ENCODE results near the gene EXTL1. TPM values are rescaled to one million over a fixed set of nuclear protein-coding genes. Genes with fewer than 3 reads are reported as not detected.

Gene EXTL1
- total RNA-seq, 1 experiment from 2014 or later: 1.0 TPM

DNA sequence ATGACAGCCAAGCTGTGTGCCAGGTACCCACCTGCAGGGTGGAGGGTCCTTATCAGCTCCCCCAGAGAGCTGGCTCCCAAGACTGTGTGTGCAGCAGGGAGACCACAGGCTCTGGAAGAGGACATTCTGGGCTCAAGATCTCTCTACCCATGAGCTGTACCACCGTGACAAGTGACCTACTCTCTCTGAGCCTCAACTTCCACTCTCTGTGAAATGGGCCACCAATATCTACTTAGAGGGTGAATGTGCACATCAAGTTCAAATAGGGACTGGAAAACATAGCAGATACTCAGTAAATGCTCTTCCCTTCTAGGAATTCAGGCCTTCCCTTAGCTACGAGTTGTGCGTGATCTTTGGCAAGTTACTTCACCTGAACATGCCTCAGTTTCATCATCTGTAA, 22.8 kb downstream of the EXTL1 start:
- Histone ChIP-seq H3K27me3 (ENCODE audit: insufficient read depth, low read length) (peaks cover 48% of the 10 kb centered on the region), H2BK12ac (ENCODE audit: insufficient read length, low read depth, low read length) (no peak overlapping the region), H3K23me2 (ENCODE audit: insufficient read length, low read depth, low read length, poor library complexity, severe bottlenecking) (peaks cover 10% of the 10 kb centered on the region), H4K91ac (ENCODE audit: insufficient read length, low read depth, low read length) (no peak overlapping the region), H2AFZ (ENCODE audit: low read length) (no peak overlapping the region), H3K4ac (ENCODE audit: low read depth, low read length) (no peak overlapping the region), H2AK5ac (ENCODE audit: insufficient read length, low read length) (no peak overlapping the region), H2BK120ac (ENCODE audit: low read depth, low read length, poor library complexity, severe bottlenecking) (no peak overlapping the region), H3K79me1 (ENCODE audit: insufficient read depth, low read depth, low read length, poor library complexity, severe bottlenecking) (no peaks in the 10 kb centered on the region), H3K4me1 (ENCODE audit: insufficient read depth, low read length) (no peaks in the 10 kb centered on the region), H3K79me2 (ENCODE audit: insufficient read depth, low read length) (no peaks in the 10 kb centered on the region), H3K14ac (ENCODE audit: insufficient read depth, low read length) (no peak overlapping the region), H4K5ac (ENCODE audit: insufficient read length, low read depth, low read length) (no peak overlapping the region), H3K27ac (ENCODE audit: insufficient read length, low read depth, low read length) (no peak overlapping the region), H2BK20ac (ENCODE audit: low read depth, low read length, poor library complexity, severe bottlenecking) (no peak overlapping the region), H2BK5ac (ENCODE audit: insufficient read length, low read length) (no peak overlapping the region), H3K56ac (ENCODE audit: insufficient read length, low read depth, low read length) (no peak overlapping the region), H3K9me3 (ENCODE audit: control insufficient read depth, low read depth, low read length) (no peaks in the 10 kb centered on the region), H3T11ph (ENCODE audit: low read length) (no peak overlapping the region), H2BK15ac (ENCODE audit: low read depth, low read length) (no peak overlapping the region), H3K18ac (ENCODE audit: insufficient read length, low read depth, low read length) (no peak overlapping the region), H4K8ac (replicated peaks; ENCODE audit: insufficient read length, low read depth, low read length) (no peak overlapping the region), H3K23ac (ENCODE audit: insufficient read length, low read depth, low read length) (no peak overlapping the region), H4K20me1 (ENCODE audit: control insufficient read depth, insufficient read depth, insufficient read length) (peaks cover 4% of the 10 kb centered on the region), H3K9ac (ENCODE audit: extremely low read depth, insufficient read length, low read length) (no peak overlapping the region), H3K4me2 (ENCODE audit: insufficient read depth, insufficient read length, low read length) (no peak overlapping the region)
- Mint-ChIP-seq H3K9me3 (no peaks in the 10 kb centered on the region; a peak in 1 of 5 replicates), H3K36me3 (ENCODE audit: insufficient read depth in 1 of 3, low read depth in 3 of 3) (no peaks in the 10 kb centered on the region), H3K4me1 (peaks cover 5 to 9% of the 10 kb centered on the region in 2 experiments; a peak in 3 of 4 replicates), H3K27me3 (ENCODE audit: low read depth) (peaks cover 96% of the 10 kb centered on the region), H3K27ac (no peak overlapping the region), H3K4me3 (no peak overlapping the region)
- no CpG with 5 or more reads among the region's 3 CpGs for WGBS (ENCODE audit: extremely low coverage, insufficient read length, low lambda C conversion rate)
- DNase-seq: no peak
- TF ChIP-seq, protein P1, sequence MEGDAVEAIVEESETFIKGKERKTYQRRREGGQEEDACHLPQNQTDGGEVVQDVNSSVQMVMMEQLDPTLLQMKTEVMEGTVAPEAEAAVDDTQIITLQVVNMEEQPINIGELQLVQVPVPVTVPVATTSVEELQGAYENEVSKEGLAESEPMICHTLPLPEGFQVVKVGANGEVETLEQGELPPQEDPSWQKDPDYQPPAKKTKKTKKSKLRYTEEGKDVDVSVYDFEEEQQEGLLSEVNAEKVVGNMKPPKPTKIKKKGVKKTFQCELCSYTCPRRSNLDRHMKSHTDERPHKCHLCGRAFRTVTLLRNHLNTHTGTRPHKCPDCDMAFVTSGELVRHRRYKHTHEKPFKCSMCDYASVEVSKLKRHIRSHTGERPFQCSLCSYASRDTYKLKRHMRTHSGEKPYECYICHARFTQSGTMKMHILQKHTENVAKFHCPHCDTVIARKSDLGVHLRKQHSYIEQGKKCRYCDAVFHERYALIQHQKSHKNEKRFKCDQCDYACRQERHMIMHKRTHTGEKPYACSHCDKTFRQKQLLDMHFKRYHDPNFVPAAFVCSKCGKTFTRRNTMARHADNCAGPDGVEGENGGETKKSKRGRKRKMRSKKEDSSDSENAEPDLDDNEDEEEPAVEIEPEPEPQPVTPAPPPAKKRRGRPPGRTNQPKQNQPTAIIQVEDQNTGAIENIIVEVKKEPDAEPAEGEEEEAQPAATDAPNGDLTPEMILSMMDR (conservative IDR thresholded peaks at IDR 0.05): no peak

All from H9 (cell line).